Activated T-cell treated with anti-CD3 and anti-CD28 coated beads, Interleukin-2, amount 50 U/mL, for 72 hours (primary cell): ENCODE measurements around the gene TMIGD2. TPM values are rescaled to one million over a fixed set of nuclear protein-coding genes. Genes with fewer than 3 reads are reported as not detected.
A peak's percentile ranks its signal among the peaks of the same experiment; 100 is the strongest.
"Not testable (repeated sequence)": the region's sequence is repeated elsewhere in the genome, so short reads cannot be mapped to it uniquely, and the experiment has no call there.

ENCODE experiments used
- ATAC-seq, 2 donors: fragments of 150-1000 bp; cut with Tn5 transposase; replicated peaks in 1 of 2; 2 replicates each; pipeline ENCODE4 v1.10.0; 2021; ENCODE audit warnings: moderate library complexity in 2 of 2, mild to moderate bottlenecking in 1 of 2
- DNase-seq, 2 donors: peaks; one replicate each; pipeline ENCODE4 v3.0.0; 2021 to 2022; ENCODE audit warnings: mixed read lengths in 1 of 2
- H3K27ac Mint-ChIP-seq: one replicate; pipeline ENCODE4 v1.8.0; 2022; ENCODE audit warnings: mild to moderate bottlenecking, moderate library complexity, mixed read lengths
- H3K27me3 Mint-ChIP-seq: one replicate; pipeline ENCODE4 v1.8.0; 2022; ENCODE audit warnings: low read depth, mixed read lengths
- H3K36me3 Mint-ChIP-seq, 2 donors: one replicate each; pipeline ENCODE4 v1.8.0; 2022; ENCODE audit warnings: mixed read lengths in 2 of 2, mild to moderate bottlenecking in 1 of 2; ENCODE audit not compliant: insufficient read depth in 2 of 2
- H3K4me1 Mint-ChIP-seq: one replicate; pipeline ENCODE4 v1.8.0; 2022; ENCODE audit warnings: low read depth, mixed read lengths
- H3K4me3 Mint-ChIP-seq, 2 donors: one replicate each; pipeline ENCODE4 v1.8.0; 2022; ENCODE audit warnings: mild to moderate bottlenecking in 2 of 2, mixed read lengths in 2 of 2, moderate library complexity in 2 of 2
- H3K9me3 Mint-ChIP-seq, 2 donors: one replicate each; pipeline ENCODE4 v1.8.0; 2022; ENCODE audit warnings: mixed read lengths in 2 of 2
- total RNA-seq, 2 donors: library from RNA; stranded (reverse); gene quantifications; one replicate each; pipeline ENCODE4 v1.2.3, GENCODE V29; 2022

Gene TMIGD2
- total RNA-seq, 2 donors from 2014 or later, result 19.8 to 29.1 TPM

GRCh38 chr19:4337906-4338440, 35.8 kb upstream of the TMIGD2 start:
- H3K4me1 Mint-ChIP-seq, result peaks cover 32% of the 10 kb centered on the region
- peaks cover 8 to 15% of the 10 kb centered on the region in 2 donors for H3K36me3 Mint-ChIP-seq
- no peaks in the 10 kb centered on the region for H3K27me3 Mint-ChIP-seq
- H3K27ac Mint-ChIP-seq, result peak overlapping the region; percentile 78
- H3K4me3 Mint-ChIP-seq, result peak overlapping the region; percentile 82 to 92
- DNase-seq (no peak), ATAC-seq (no peak)
- peaks cover 8 to 11% of the 10 kb centered on the region in 2 donors for H3K9me3 Mint-ChIP-seq

- peaks cover 8 to 15% of the 10 kb centered on the region in 2 donors for H3K36me3 Mint-ChIP-seq
- no peak for ATAC-seq
- no peak overlapping the region for H3K4me3 Mint-ChIP-seq
- no peaks in the 10 kb centered on the region for H3K27me3 Mint-ChIP-seq
- H3K4me1 Mint-ChIP-seq, result peaks cover 24% of the 10 kb centered on the region
- H3K27ac Mint-ChIP-seq, result no peak overlapping the region
- peaks cover 8 to 11% of the 10 kb centered on the region in 2 donors for H3K9me3 Mint-ChIP-seq
- DNase-seq, result no peak
These were observed 32.9 kb upstream of the TMIGD2 start for GRCh38 chr19:4334929-4335570.

- ATAC-seq, result no peak
- Mint-ChIP-seq H3K27ac (no peak overlapping the region), H3K4me1 (peaks cover 29% of the 10 kb centered on the region), H3K27me3 (peaks cover 5% of the 10 kb centered on the region), H3K36me3 (peaks cover 6 to 9% of the 10 kb centered on the region in 2 donors), H3K9me3 (peaks cover 5% of the 10 kb centered on the region in 2 donors), H3K4me3 (peak overlapping the region in 1 of 2 donors; percentile 34)
- DNase-seq, result no peak
These were observed 27.7 kb upstream of the TMIGD2 start for GRCh38 chr19:4329858-4330257.

GRCh38 chr19:4328991-4329681, 26.9 kb upstream of the TMIGD2 start:
- H3K9me3 Mint-ChIP-seq, H3K36me3 Mint-ChIP-seq, H3K27me3 Mint-ChIP-seq, ATAC-seq: not testable (repeated sequence)
- Mint-ChIP-seq H3K27ac (peak overlapping the region; percentile 55), H3K4me3 (peak overlapping the region; percentile 86 to 91), H3K4me1 (peaks cover 29% of the 10 kb centered on the region)
- DNase-seq, result peak; percentile 49 to 65

- peaks cover 5% of the 10 kb centered on the region for H3K27me3 Mint-ChIP-seq
- H3K4me3 Mint-ChIP-seq, result peak overlapping the region; percentile 86 to 91
- peak overlapping the region; percentile 79 for H3K27ac Mint-ChIP-seq
- DNase-seq (peak; percentile 93 to 97), ATAC-seq (peak; percentile 87 to 93)
- H3K9me3 Mint-ChIP-seq, result no peaks in the 10 kb centered on the region
- peaks cover 29% of the 10 kb centered on the region for H3K4me1 Mint-ChIP-seq
- no peaks in the 10 kb centered on the region for H3K36me3 Mint-ChIP-seq
These were observed 26.2 kb upstream of the TMIGD2 start for GRCh38 chr19:4328243-4328990.

- ATAC-seq (peak in 1 of 2 donors; percentile 21), DNase-seq (no peak)
- H3K9me3 Mint-ChIP-seq, result no peaks in the 10 kb centered on the region
- peak overlapping the region; percentile 86 to 91 for H3K4me3 Mint-ChIP-seq
- H3K36me3 Mint-ChIP-seq, result no peaks in the 10 kb centered on the region
- peaks cover 29% of the 10 kb centered on the region for H3K4me1 Mint-ChIP-seq
- peaks cover 5% of the 10 kb centered on the region for H3K27me3 Mint-ChIP-seq
- no peak overlapping the region for H3K27ac Mint-ChIP-seq
These were observed 25.7 kb upstream of the TMIGD2 start for GRCh38 chr19:4327877-4328242.

- H3K4me1 Mint-ChIP-seq, result peaks cover 29% of the 10 kb centered on the region
- peak overlapping the region; percentile 86 to 91 for H3K4me3 Mint-ChIP-seq
- H3K36me3 Mint-ChIP-seq, result no peaks in the 10 kb centered on the region
- no peaks in the 10 kb centered on the region for H3K9me3 Mint-ChIP-seq
- H3K27me3 Mint-ChIP-seq, result peaks cover 5% of the 10 kb centered on the region
- DNase-seq (peak; percentile 77 to 88), ATAC-seq (peak; percentile 16 to 52)
- H3K27ac Mint-ChIP-seq, result no peak overlapping the region
These were observed 25.2 kb upstream of the TMIGD2 start for GRCh38 chr19:4327252-4327876.

GRCh38 chr19:4326837-4327251, 24.7 kb upstream of the TMIGD2 start:
- no peak for ATAC-seq
- Mint-ChIP-seq H3K9me3 (no peaks in the 10 kb centered on the region), H3K27me3 (peaks cover 5% of the 10 kb centered on the region), H3K4me3 (peak overlapping the region; percentile 86 to 91), H3K36me3 (no peaks in the 10 kb centered on the region), H3K27ac (no peak overlapping the region), H3K4me1 (peaks cover 29% of the 10 kb centered on the region)
- DNase-seq, result peak in 1 of 2 donors; percentile 34

- Mint-ChIP-seq H3K4me1 (peaks cover 29% of the 10 kb centered on the region), H3K36me3 (no peaks in the 10 kb centered on the region), H3K4me3 (peak overlapping the region; percentile 73 to 86), H3K27me3 (peaks cover 5% of the 10 kb centered on the region), H3K9me3 (no peaks in the 10 kb centered on the region), H3K27ac (no peak overlapping the region)
- DNase-seq, result no peak
- no peak for ATAC-seq
These were observed 24.1 kb upstream of the TMIGD2 start for GRCh38 chr19:4326215-4326836.

- peaks cover 6 to 10% of the 10 kb centered on the region in 2 donors for H3K36me3 Mint-ChIP-seq
- peaks cover 29% of the 10 kb centered on the region for H3K4me1 Mint-ChIP-seq
These were observed 22.0 kb upstream of the TMIGD2 start for GRCh38 chr19:4324228-4324627.

GRCh38 chr19:4323692-4324091, 21.5 kb upstream of the TMIGD2 start:
- ATAC-seq (no peak), DNase-seq (no peak)
- Mint-ChIP-seq H3K4me1 (peaks cover 26% of the 10 kb centered on the region), H3K9me3 (peaks cover 14 to 15% of the 10 kb centered on the region in 2 donors), H3K36me3 (peaks cover 8 to 14% of the 10 kb centered on the region in 2 donors), H3K27ac (no peak overlapping the region), H3K27me3 (peaks cover 5% of the 10 kb centered on the region), H3K4me3 (no peak overlapping the region)

More at GRCh38 chr19:4324228-4324627, 22.0 kb upstream of the TMIGD2 start:
- no peak overlapping the region for H3K27ac Mint-ChIP-seq
- H3K9me3 Mint-ChIP-seq, result peaks cover 13% of the 10 kb centered on the region in 2 donors
- no peak overlapping the region for H3K4me3 Mint-ChIP-seq
- H3K27me3 Mint-ChIP-seq, result peaks cover 5% of the 10 kb centered on the region
- DNase-seq (no peak), ATAC-seq (no peak)

- Mint-ChIP-seq H3K27ac (no peak overlapping the region), H3K4me1 (peaks cover 20% of the 10 kb centered on the region), H3K9me3 (peaks cover 14 to 15% of the 10 kb centered on the region in 2 donors), H3K27me3 (peaks cover 5% of the 10 kb centered on the region), H3K36me3 (peaks cover 8 to 18% of the 10 kb centered on the region in 2 donors), H3K4me3 (no peak overlapping the region)
- no peak for ATAC-seq
- DNase-seq, result no peak
These were observed 20.9 kb upstream of the TMIGD2 start for GRCh38 chr19:4322942-4323665.
